NCI-H2029 (cell line): ENCODE results near the gene TTC39B.

Experiments
- DNase-seq: peaks from one replicate; lab custom pipeline; 2025; lab: John Stamatoyannopoulos, UW

The TTC39B gene

DNA sequence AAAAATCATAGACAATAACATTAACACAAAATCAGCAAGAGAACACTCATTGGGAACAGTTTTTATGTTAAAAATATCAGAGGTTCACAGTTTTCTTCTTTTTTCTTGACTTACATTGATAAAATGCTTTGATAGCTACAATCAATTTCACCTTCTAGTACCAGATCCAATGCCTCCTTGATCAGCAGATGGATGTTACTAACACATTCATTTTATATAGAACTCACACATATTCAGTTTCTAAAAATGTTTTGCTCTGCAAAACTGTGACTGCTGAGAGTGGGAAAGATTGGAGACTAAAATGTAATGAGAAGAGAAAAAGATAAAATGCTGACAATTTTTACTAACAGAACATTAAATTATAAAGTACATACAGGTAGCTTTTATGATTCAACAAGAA is 143.1 kb downstream of the TTC39B start:
- no peak for DNase-seq

DNA sequence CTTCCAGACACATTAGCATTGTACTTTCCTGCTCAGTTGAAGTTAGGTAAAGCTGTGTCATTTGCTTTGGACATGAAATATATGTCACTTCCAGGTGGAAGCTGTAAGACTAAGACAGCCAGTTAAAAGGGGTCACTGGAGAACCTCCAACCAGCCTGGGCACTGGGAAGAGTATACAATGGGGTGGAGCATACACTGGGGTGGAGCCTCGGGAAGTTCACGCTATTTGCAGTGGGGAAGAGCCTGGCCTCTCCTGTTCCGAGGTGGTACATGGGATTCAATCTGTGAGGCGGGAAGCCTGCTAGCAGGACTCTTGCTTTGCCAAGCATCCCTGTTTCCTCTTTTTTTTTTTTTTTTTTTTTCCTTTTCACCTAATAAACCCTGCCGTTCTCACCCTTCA is 145.3 kb downstream of the TTC39B start:
- DNase-seq, result no peak

DNA sequence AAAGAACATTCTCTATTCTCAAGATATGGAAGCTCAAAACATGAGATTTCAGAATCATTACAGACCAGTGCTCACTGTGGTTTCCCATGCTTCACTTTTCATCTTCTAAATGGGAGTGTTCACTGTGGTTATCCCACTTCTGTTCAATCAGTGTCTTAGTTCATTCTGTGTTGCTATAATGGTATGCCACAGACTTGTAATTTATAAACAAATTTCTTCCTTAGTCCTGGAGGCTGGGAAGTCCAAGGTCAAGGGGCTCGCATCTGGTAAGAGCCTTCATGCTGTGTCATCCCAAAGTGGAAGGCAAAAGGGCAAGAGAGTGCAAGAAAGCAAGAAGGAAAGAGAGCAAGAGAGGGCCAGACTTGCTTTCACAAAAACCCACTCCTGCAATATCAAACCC is 146.3 kb downstream of the TTC39B start:
- no peak for DNase-seq

DNA sequence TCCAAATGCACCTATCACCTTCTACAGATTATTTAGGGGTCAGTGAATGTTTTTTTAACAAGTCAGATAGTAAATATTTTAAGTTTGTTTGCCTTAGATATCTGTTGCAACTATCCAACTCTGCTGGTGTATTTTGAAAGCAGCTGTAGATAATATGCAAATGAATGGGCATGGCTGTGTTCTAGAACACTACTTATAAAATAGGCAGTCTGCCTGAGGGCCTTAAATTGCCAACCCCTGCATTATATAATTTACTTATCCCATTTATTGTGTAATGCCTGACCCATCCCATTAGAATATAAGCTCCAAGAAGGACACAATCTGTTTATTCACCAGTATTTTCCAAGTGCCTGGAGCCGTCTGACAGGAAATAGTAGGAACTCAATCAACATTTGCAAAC is 149.0 kb downstream of the TTC39B start:
- DNase-seq, result no peak

DNA sequence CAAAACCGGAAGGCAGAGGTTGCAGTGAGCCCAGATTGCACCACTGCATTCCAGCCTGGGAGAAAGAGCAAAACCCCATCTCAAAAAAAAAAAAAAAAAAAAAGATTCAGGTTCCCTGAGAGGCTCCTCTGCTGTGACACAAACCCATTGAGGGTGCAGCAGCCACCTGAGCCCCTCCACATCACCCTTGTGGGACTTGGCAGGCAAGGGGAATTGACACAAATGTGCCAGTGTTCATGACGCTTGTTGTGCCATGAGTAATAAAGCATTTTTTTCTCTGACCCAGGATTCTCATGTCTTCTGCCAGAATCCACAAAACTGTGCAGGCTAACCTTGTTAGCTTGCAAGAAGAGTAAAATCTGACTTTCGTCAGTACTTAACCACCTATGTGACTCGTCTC is 149.6 kb downstream of the TTC39B start:
- no peak for DNase-seq

DNA sequence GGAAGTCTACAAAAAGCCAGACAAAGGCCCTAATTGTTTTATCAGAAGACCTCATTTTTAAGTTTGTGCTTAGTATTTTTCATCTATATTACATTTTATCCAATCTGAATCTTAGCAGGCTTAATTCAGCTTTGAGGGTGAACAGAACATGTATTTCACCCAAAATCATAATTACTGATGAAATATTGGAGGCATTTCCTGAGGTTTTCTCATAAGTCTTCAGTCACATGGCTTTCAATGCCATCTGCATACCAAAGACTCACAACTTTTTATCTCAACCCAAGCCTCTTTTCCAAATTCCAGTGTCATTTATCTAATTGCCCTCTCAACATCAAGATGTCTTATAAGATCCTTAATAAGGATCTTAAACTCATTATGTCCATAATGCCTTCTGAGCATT is 150.8 kb downstream of the TTC39B start:
- no peak for DNase-seq

DNA sequence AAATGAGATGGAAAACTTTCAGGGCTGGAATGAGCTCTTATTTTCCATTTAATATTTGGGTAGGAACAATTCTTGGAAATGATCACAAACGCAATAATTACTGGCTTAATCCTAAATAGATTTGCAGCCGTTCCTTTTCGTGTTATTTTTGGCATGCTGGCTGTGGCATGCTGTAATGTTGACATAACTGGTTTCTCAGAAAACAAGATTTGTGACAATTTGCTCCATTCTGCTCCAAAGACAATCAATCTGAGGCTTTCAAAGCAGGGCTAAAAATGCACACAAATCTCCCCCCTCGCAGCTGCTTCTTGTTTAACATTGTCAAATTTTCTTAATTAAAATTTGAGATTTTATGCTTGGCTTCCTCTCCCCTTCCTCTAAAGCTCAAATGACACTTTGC is 151.2 kb downstream of the TTC39B start:
- DNase-seq, result no peak

DNA sequence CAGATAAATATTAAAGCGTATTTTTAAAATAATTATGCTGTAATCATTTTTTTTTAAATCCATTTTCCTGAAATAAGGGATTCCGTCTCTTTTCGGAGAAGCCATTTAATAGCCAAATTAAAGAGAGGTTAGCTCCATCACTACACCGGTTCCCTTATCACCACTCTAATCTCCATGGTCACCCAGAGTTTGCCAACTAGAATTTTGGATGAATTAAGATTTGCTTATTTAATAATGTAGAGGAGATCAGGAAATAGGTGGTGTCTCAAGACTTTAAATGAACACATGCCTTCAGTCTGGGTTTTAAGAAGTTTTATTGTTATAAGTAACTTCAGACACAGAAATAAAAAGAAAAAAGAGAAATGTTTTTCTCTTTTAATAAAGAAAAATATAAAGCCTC is 151.7 kb downstream of the TTC39B start:
- DNase-seq, result no peak

DNA sequence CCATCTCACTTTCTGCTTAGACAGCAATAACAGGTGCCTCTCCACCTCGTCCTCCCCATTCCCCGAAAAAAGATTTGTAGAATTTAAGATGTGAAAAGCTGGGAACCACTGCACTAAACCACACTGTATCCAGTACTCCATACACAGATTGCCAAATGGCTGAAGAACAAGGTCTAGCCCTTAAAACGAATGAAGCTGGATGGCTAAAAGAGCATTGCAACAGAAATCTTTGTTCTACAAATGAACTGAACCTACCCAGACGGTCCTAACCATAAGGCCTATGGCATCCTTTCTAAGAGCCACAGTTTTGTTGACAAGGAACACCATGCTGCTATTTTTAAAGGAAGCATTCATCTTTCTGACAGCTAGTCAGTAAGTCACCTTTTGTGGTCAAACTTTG is 152.3 kb downstream of the TTC39B start:
- no peak for DNase-seq

DNA sequence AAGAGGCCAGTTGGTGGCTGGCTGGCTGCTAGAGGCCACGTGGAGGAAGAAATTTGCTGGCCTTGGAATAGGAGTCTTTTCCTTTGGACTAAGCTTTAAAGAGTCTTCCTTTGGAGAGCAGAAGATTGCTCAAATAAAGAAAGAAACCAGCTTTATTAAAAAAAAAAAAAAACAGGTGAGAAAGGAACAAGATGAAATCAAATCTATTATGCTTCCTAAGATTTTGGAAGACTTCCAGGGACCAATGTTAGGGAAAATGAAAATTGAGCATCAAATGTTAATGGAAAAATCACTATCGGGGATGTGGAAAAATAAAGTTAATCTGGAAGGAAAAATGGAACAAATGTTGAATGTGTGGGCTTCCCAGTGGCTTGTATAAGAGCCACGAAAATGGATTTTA is 153.1 kb downstream of the TTC39B start:
- no peak for DNase-seq

DNA sequence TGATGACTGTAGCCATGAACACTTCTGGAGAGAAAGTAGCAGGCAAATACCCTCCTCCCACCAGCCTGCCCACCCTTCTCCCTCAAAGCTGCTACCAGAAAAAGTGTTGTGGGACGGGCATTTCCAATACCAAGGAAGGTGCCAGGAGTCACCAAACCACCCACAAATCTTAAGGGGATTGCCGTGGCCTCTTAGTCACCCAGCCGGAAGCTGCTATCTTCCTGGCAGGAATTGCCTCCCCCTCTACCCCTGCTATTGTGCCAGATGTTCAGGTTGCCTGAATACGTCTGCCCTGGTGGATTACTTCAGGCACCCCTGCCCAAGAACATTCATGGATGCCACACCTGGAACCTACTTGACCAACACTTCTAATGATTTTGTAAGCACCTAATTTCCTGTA is 156.1 kb downstream of the TTC39B start:
- no peak for DNase-seq

DNA sequence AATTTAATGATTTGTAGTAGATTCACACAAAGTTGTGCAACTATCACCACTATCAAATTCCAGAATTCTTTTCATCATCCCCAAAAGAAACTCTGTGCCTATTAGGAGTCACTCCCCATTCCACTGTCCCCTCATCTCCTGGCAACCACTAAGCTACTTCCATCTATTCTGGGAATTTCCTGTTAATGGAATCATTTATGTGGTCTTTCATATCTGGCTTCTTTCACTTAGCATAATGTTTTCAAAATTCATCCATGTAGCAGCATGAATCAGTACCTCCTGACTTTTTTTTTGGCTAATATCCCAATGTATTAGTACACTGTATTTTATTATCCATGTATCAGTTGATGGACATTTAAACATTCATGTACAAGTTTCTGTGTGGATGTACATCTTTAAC is 157.6 kb downstream of the TTC39B start:
- no peak for DNase-seq

DNA sequence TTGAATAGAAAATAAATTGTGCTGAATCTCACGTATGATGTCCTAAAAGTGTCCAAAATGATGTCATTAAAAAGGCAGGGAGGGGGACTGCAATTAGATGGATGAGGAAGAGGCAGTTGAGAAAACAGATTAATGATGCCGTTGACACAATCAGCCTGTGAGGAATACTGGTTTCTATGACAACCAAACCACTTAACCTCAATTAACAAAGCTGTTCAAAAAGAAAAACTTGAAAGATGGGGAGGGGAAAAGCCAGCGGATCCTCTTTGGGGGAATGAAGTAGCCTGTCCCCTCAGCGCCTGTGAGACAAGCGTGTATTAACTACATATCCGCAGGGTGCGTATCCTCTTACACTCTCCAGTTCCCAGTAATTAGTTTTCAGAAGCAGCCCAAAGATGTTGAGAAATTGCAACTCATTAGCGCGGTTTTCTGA is 160.7 kb downstream of the TTC39B start:
- no peak for DNase-seq

DNA sequence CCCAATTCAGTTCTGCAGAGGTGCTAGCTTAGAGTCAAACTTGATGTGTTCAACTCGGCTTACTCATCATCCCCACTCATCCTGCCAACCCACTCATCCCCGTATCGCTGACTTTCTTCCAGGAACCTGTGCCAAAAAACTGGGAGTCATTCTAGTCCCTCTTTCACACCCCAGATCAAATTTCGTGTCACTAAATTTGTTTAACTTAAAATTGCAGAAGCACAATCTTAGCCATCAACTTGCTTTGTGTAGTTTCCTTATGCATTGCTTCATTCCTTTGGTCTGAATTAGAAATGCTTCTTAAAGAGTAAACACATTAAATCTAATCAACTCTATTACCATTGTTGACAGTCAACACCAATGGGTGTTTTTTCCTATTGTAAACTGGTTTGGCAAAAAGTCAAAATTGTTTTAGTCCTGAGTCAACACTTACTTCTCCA is 162.4 kb downstream of the TTC39B start:
- DNase-seq, result peak; percentile 34

DNA sequence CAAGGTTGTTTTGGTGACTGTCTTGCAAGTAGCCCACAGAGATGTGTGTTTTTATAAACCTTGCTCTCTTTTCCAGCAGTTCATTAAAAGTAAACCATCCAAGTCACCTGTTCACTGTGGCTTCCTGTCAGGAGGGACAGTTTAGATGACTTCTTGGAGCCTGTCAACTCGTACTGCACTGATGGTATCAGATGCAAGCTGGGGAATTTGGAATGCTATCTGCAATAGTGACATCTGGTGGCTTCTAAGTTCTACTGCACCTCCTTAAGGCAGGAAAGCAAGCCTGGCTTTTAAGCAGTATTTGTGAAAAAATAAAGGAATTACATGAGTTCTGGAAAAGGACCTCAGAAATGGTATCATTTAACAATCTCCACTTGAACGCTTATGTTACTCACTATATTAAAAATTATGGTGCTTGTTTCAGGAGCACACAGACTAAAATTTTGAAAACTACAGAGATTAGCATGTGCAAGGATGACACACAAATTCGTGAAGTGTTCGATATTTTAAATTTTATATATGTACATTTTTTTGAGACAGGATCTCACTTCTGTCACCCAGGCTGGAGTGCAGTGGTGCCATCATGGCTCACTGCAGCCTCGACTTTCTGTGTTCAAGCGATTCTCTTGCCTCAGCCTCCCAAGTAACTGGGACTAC is 164.0 kb downstream of the TTC39B start:
- no peak for DNase-seq

DNA sequence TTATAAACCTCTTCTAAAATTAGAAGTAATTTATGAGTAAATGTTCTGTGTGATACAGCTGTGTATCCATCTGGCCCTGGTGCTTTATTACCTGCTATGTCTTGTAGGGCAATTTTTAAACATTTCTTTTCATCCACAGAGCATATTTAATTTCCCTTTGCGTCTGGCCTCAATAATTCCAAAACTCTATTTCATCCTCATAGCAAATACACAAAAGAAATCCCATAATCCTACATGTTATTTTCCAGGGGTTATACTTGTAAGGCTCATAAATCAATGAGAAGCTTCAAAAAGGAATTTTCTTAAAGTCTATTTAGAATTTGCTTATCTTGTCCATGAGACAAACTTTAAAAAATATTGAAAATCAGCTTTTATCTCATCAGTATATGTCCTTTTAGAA is 167.0 kb downstream of the TTC39B start:
- DNase-seq, result no peak

DNA sequence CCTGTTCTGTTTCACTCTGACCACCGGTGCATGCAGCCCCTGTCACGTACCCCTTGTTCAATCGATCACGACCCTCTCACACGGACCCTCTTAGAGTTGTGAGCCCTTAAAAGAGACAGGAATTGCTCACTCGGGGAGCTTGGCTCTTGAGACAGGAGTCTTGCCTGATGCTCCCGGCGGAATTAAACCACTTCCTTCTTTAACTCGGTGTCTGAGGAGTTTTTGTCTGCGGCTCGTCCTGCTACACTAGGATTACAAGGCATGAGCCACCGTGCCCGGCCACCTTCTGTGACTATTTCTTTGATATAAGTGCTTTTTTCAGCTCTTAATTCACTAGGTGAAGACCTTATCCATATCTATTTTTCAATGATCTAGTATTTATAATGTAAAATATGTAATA is 167.5 kb downstream of the TTC39B start:
- no peak for DNase-seq

DNA sequence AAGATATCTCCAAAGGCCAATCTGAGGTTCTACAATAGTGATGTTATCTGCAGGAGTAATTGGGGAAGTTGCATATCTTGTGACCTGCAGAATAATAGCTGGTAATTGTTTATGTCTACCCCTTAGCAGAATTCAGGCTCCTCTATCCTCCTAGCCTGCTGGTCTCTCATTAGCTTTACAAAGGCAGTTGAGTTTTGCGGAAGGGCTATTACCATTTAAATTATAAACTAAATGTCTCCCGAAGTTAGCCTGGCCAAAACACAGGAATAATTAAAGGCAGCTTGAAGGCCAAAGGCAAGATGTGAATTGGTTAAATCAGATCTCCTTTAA is 168.7 kb downstream of the TTC39B start:
- no peak for DNase-seq

DNA sequence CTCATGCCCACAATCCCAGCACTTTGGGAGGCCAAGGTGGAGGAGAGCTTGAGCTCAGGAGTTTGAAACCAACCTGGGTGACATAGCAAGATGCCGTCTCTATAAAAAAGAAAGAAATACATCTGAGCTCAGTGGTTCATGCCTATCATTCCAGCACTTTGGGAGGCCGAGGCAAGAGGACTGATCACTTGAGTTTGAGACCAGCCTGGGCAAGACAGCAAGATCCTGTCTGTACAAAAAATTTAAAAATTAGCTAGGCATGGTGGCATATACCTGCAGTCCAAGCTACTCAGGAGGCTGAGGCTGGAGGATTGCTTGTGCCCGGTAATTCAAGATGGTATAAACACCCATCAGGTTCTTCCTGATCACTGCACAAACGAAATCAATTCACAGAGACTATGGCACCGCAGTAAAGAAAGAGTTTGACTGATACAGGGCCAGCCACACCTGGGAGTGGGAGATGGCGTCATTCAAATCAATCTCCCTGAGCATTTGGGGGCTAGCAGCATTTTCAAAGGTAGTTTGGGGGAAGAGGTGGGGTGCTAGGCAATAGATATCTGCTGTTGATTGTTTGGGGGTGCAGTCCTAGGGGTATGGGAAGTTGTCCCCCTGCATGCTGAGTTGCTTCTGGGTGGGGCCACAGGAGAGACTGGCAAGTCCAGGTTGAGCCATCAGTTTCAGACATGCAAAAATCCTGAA is 169.2 kb downstream of the TTC39B start:
- no peak for DNase-seq

DNA sequence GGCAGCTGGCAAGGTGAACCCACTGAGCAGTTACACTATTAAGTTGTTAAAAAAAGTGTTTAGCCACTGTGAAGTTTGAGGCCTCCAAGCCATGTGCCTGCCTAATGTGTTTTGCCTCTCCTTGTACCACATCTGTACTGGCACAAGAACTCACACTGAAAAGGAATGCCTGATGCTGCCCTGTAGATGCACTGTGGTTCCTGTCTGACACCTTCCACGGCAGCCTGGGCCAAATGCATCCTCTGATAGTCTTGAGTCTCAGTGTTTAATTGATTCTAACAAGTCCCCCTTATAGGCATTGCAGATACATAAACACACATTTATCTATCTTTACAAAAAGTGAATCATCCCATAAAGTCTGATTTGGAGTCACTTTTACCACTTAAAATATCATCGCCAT is 169.9 kb downstream of the TTC39B start:
- DNase-seq, result no peak

DNA sequence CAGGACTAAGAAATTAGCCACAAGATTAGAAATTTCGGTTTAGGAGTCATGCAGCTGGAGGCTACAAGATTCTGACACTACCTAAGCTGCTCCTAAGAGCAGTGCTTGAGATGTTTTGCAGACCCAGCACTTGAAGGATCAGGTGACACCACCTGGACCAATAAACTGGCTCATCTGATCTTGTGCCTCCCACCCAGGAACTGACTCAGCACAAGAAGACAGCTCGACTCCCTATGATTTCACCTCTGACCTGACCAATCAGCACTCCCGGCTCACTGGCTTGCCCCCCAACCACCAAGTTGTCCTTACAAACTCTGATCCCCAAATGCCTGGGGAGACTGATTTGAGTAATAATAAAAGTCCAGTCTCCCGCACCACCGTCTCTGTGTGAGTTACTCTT is 170.4 kb downstream of the TTC39B start:
- DNase-seq, result no peak

DNA sequence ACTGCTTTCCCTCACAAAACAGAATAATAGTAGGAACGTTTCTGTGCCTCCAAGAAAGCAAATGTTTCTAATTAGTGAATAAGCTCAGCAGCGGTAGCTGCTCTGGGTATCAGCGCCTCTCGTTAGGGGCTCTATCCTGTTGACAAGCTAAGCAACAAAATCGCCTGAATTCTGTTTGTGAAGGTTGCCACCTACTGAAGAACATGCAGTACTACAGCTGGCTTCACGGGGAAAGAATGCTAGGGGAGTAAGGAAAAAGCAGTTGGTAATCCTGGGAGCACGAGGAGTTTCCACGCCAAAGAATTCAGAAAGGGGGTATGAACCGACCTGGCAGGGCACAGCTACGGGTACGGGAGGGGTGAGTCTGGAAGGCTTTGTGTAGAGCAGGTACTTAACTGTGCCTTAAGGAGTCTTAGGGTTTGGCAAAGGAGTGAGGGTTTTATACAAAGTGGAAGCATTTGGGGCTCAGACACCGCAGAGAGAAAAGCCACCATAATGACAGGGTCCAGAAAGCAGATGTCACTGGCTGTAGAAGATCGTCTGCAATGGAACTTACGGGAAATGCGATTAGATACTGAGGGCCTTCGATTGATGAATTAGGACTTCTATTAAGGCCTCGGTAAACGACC is 171.7 kb downstream of the TTC39B start:
- DNase-seq, result peak; percentile 40

DNA sequence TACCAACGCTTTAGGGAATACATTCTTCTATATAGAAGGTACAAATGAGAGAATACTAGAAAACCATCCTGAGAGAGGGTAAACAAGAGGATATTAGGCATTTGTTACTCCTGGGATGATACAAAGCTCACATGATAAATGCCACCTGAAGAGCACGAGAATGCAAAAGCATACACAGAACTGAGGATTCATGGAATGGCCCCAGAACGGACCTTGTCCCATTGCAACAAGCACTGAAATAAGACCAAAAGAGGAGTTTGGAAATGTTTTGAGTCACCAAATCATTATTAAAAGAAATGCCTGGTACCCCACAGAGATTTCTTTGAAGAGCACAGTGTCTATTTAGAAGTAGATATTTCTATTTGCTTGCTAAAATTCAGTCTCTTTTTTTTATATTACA is 173.5 kb downstream of the TTC39B start:
- no peak for DNase-seq

DNA sequence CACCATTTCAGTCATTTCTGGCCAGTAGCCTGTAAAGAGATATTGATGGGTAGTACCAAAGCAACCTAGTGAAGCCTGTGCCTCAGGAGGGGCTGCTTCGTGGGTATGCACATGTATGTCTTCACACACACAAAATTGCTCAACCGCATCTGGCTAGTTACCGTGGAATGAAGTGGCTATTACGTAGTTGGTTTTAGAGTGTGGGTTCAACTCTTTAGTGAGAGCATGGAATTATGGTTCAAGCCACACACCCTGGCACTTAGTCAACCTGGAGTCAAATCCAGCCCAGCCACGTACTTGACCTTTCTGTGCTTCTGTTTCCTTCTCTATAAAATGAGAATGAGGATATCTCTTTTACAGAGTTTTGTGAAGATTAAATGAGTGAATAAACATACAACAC is 174.9 kb downstream of the TTC39B start:
- no peak for DNase-seq
